HG03175 (cell line): ENCODE results near the gene NT5C1A.

Experiments used
- ATAC-seq: cut with Tn5 transposase; IDR thresholded peaks from one replicate; pipeline ENCODE4 v1.9.1; 2021; ENCODE audit warnings: mild to moderate bottlenecking, moderate library complexity; ENCODE audit not compliant: unreplicated experiment

Gene NT5C1A

DNA sequence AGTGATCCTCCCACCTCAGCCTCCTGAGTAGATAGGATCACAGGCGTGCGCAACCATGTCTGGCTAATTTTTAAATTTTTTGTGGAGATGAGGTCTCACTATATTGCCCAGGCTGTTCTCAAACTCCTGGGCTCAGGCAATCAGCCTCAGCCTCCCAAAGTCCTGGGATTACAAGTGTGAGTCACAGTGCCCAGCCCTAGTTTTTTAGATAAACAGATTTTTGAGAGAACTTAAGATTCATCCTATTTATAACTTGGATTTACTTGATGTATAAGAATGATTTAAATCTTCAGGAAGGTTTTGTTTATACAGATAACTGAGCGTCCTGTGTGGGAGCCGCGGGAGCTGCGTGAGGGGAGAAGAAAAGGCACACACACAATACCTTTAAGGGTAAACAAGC is 58.7 kb downstream of the NT5C1A start:
- no peak for ATAC-seq

DNA sequence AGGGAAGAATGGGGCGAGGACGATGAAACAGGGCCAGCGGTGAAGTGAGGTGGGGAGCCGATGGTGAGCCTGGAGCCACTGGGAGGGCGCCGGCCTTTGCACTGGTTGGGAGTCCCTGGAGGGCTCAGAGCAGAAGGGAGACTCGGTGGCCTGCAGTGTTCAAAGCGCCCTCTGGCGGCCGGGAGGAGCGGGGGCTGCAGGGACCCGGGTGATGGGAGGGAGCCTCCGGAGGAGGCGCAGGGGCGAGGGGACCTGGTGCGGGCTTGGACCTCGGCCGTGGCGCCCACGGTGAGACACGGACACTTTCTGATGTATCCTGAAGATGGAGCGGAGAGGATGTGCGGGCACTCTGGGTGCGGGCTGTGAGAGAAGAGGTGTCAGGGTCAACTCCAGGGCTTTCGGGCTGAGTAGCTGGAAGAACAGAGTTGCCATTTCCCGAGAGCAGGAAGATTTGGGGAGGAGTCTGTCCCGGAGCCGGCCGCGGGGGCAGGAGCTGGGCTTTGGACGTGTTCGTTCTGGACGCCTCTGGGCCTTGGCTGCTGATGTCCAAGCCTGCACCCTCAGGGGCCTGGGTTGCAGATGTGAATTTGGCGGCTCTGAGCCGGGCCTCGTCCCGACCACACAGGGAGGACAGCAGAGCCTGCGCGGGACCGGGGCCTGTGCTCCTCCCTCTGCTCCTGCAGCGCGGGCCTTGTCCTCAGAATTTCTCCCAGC is 62.1 kb downstream of the NT5C1A start:
- peak; percentile 70 for ATAC-seq
